Spleen (tissue), 11 donors: ENCODE data around the gene C16orf90. TPM values are rescaled to one million over a fixed set of nuclear protein-coding genes. Genes with fewer than 3 reads are reported as not detected.
A peak's percentile ranks its signal among the peaks of the same experiment; 100 is the strongest.

Experiments
- DNase-seq: peaks from one replicate; pipeline ENCODE4 v3.0.0-alpha.2; 2020
- H3K27ac ChIP-seq, 8 donors: fragments of 200-600 bp; sonication (generic) in 7 of 8; 1 replicate in 4 of 8; 2 replicates in 4 of 8; pipeline versions ENCODE4 v1.5.0 to v1.8.0; 2016 to 2021; ENCODE audit warnings: inconsistent platforms in 4 of 8, mild to moderate bottlenecking in 4 of 8, moderate library complexity in 1 of 8
- H3K27me3 ChIP-seq, 7 donors: fragments of 200-600 bp; sonication (generic) in 6 of 7; replicated peaks in 1 of 7; 1 replicate in 4 of 7; 2 replicates in 3 of 7; pipeline versions ENCODE4 v1.5.0 to v1.8.0; 2016 to 2021; ENCODE audit warnings: inconsistent platforms in 3 of 7, mild to moderate bottlenecking in 1 of 7
- H3K36me3 ChIP-seq, 6 donors: fragments of 200-600 bp; sonication (generic) in 5 of 6; 1 replicate in 4 of 6; 2 replicates in 2 of 6; pipeline versions ENCODE4 v1.5.0 to v1.8.0; 2016 to 2021; ENCODE audit warnings: inconsistent platforms in 2 of 6
- H3K4me1 ChIP-seq, 6 donors: fragments of 200-600 bp; sonication (generic) in 5 of 6; 1 replicate in 3 of 6; 2 replicates in 3 of 6; pipeline versions ENCODE4 v1.5.0 to v1.8.0; 2016 to 2021; ENCODE audit warnings: inconsistent platforms in 3 of 6
- H3K4me3 ChIP-seq, 8 donors: fragments of 200-600 bp; sonication (generic) in 7 of 8; 1 replicate in 4 of 8; 2 replicates in 4 of 8; pipeline versions ENCODE4 v1.5.0 to v1.8.0; 2016 to 2021; ENCODE audit warnings: inconsistent platforms in 4 of 8, mild to moderate bottlenecking in 4 of 8, moderate library complexity in 2 of 8
- H3K9me3 ChIP-seq, 8 donors: fragments of 200-600 bp; sonication (generic) in 7 of 8; 1 replicate in 4 of 8; 2 replicates in 4 of 8; pipeline versions ENCODE4 v1.5.0 to v1.8.0; 2016 to 2021; ENCODE audit warnings: inconsistent platforms in 4 of 8
- POLR2A ChIP-seq, 3 donors: fragments of 450-650 bp; IDR thresholded peaks; one replicate each; pipeline ENCODE4 v1.5.1; 2017; ENCODE audit warnings: antibody characterized with exemption in 3 of 3, mild to moderate bottlenecking in 1 of 3
- POLR2AphosphoS5 ChIP-seq, 3 donors: sonication (generic); formaldehyde crosslinking; IDR thresholded peaks; one replicate each; pipeline ENCODE4 v1.5.1; 2017; ENCODE audit warnings: antibody characterized with exemption in 3 of 3
- WGBS, 5 donors: extraction: QIAGEN DNeasy Blood & Tissue Kit in 3 of 5; methylation state at CpG; one replicate each; pipeline versions ENCODE4 v1.1.5 to v1.1.7; 2013 to 2018; 5-methylcytosine and 5-hydroxymethylcytosine counted together
- intact Hi-C: fragments of 100-400 bp; cut with DNase I; formaldehyde crosslinking; loops from one replicate; pipeline ENCODE4 v1.15.0; 2023; ENCODE audit warnings: low total_unique reads
- polyA plus RNA-seq, 3 donors: library from polyadenylated mRNA; stranded (reverse); fragments of 200-250 nt; gene quantifications; one replicate each; pipeline ENCODE4 v1.2.1, GENCODE V29; 2013
- total RNA-seq, 7 donors: library from RNA; depleted of rRNA in 3 of 7; stranded (reverse); fragments of >200 nt in 3 of 7; fragmentation: NEBNext Ultra II Directional in 4 of 7; extraction: Animal tissue kit (Norgen Biotek cat#: 25700) in 4 of 7; gene quantifications; one replicate each; pipeline versions ENCODE4 v1.1.0 to v1.2.1, GENCODE V29; 2016 to 2021
- TF ChIP-seq, protein P1 (sequence below), 11 experiments: fragments of 200-600 bp in 7 of 11; fragments of 450-650 bp in 4 of 11; sonication (generic) in 4 of 11; IDR thresholded peaks in 8 of 11; conservative IDR thresholded peaks in 3 of 11; 1 replicate in 7 of 11; 2 replicates in 4 of 11; pipeline versions ENCODE4 v1.4.0 to v1.8.0; 2016 to 2021; ENCODE audit warnings: antibody characterized with exemption in 11 of 11, inconsistent platforms in 4 of 11, mild to moderate bottlenecking in 1 of 11
- donor health status: healthy with polysubstance abuse.
- donor health status: DM: no; HTN: no; CAD: no; lungs with moderate emphysema.
- donor health status: DM: no; HTN: no; CAD: no.
- donor health status: Bipolar disorder and iron deficiency.
- donor health status: healthy.
- donor health status: DM: no; HTN: no; CAD: no.
- donor health status: DM: yes; HTN: yes; CAD: no.

The C16orf90 gene
- total and polyA plus RNA-seq, 10 donors: not detected

DNA sequence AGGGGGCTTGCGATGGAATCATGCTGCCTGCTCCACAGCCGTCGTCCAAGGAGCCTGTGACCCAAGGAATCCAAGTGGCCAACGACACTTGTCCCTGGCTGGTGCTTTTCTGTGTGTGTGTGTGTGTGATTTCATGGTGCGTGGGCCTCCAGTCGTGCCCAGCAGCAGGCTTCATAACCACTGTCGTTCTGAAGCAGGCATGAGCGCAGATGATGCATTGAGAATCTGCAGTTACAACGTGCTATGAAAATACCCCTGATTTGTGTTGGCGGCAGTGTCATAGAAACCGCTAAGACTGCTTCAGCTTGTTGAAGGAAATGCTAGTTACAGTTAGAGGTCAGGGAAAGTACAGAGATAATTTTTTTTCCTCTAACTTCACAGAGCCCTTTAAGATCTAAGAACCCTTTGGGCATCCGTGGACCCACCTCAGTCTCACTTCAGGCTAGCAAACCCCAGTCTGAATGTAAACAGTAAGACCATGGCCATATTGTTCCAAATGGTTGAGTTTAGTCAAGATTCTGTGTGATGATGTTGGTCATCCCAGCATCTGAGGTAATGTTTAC, 15.6 kb downstream of the C16orf90 start:
- H3K4me3 ChIP-seq: no peak overlapping the region
- intact Hi-C loops: no loop called here
- peaks cover 0 to 23% (median 9%) of the 10 kb centered on the region in 6 donors for H3K4me1 ChIP-seq
- TF ChIP-seq POLR2A (IDR thresholded peaks at IDR 0.05) (no peak), POLR2AphosphoS5 (IDR thresholded peaks at IDR 0.05) (peak in 1 of 3 donors; percentile 23)
- TF ChIP-seq, protein P1, sequence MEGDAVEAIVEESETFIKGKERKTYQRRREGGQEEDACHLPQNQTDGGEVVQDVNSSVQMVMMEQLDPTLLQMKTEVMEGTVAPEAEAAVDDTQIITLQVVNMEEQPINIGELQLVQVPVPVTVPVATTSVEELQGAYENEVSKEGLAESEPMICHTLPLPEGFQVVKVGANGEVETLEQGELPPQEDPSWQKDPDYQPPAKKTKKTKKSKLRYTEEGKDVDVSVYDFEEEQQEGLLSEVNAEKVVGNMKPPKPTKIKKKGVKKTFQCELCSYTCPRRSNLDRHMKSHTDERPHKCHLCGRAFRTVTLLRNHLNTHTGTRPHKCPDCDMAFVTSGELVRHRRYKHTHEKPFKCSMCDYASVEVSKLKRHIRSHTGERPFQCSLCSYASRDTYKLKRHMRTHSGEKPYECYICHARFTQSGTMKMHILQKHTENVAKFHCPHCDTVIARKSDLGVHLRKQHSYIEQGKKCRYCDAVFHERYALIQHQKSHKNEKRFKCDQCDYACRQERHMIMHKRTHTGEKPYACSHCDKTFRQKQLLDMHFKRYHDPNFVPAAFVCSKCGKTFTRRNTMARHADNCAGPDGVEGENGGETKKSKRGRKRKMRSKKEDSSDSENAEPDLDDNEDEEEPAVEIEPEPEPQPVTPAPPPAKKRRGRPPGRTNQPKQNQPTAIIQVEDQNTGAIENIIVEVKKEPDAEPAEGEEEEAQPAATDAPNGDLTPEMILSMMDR (IDR thresholded peaks at IDR 0.05 in 8 of 11, conservative IDR thresholded peaks at IDR 0.05 in 3 of 11): no peak
- H3K9me3 ChIP-seq: no peaks in the 10 kb centered on the region
- H3K27me3 ChIP-seq: no peaks in the 10 kb centered on the region
- peaks cover 1 to 99% (median 65%) of the 10 kb centered on the region in 6 donors for H3K36me3 ChIP-seq
- H3K27ac ChIP-seq: no peak overlapping the region
- DNase-seq: no peak
- 78 to 89% (median 86%) methylated on average over 12 of the region's 12 CpGs for WGBS, 5 donors

DNA sequence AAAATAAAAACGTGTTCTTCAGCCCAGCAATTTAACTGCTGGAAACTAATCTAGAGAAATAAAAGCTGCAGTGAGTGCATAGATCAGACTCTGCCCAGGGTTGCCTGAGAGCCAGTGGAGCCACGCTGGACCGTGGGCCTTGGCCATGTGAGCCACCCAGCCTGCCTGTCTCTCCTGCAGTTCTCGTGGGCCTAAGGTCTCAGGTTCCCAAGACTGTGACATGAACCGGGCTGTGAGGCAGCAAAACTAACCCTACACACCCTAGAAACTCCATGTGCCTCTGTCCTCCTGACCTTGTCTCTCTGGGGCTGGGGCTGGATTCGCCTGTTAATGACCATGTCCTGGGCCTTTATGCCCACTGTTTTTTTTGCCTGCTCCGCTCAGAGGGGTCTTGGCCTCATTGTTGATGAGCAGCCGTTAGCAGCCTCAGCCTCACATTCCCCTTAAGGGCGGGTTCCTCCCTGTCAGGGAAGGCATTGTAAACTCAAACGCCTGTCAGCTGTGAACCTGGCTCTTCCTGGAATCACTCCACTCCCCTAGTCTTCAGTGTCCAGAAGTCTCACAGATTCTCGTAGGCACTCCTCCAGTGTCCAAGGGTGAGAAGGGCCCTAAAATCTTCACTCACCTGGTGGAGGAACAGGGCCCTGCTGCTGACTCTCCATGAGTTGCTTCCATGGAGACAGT, 16.9 kb downstream of the C16orf90 start:
- TF ChIP-seq POLR2A (IDR thresholded peaks at IDR 0.05) (no peak), POLR2AphosphoS5 (IDR thresholded peaks at IDR 0.05) (no peak)
- TF ChIP-seq, protein P1 (IDR thresholded peaks at IDR 0.05 in 8 of 11, conservative IDR thresholded peaks at IDR 0.05 in 3 of 11): no peak
- WGBS, 5 donors: 87 to 92% (median 89%) methylated on average over 11 of the region's 11 CpGs
- peaks cover 0 to 99% (median 51%) of the 10 kb centered on the region in 6 donors for H3K36me3 ChIP-seq

DNA sequence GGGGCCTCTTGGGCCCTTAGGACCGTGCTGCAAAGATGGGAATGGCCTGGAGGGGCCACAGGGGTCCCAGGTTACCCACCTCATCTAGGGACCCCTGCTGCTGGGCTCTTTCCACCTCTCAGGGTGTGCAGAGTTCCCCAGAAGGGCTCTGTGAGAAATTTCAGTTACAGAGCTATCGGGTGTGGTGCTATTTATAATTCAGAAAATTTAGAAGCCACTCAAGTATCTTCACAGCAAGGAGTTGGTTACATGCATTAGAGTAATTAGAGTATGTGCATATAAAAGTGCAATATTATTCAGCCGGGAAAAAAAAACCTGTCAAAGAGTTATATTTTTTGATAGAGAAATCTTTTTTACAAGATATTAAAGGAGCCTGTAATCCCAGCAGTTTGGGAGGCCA, 18.9 kb downstream of the C16orf90 start:
- Histone ChIP-seq H3K27ac (no peak overlapping the region), H3K36me3 (peaks cover 0 to 99% (median 34%) of the 10 kb centered on the region in 6 donors), H3K4me3 (no peak overlapping the region), H3K27me3 (no peaks in the 10 kb centered on the region), H3K9me3 (peaks cover 0 to 5% (median 0%) of the 10 kb centered on the region in 8 donors), H3K4me1 (peaks cover 0 to 47% (median 22%) of the 10 kb centered on the region in 6 donors)
- intact Hi-C loops: no loop called here
- no peak for DNase-seq
- TF ChIP-seq, protein P1 (IDR thresholded peaks at IDR 0.05 in 8 of 11, conservative IDR thresholded peaks at IDR 0.05 in 3 of 11): no peak
- TF ChIP-seq POLR2AphosphoS5 (IDR thresholded peaks at IDR 0.05): no peak
- no peak for TF ChIP-seq POLR2A (IDR thresholded peaks at IDR 0.05)
- WGBS, 5 donors: 88 to 94% (median 93%) methylated on average over 3 of the region's 3 CpGs

More for the DNA sequence above, 16.9 kb downstream of the C16orf90 start:
- H3K4me1 ChIP-seq: peaks cover 0 to 36% (median 17%) of the 10 kb centered on the region in 6 donors
- no peak overlapping the region for H3K27ac ChIP-seq
- intact Hi-C loops: no loop called here
- peaks cover 0 to under 1% (median 0%) of the 10 kb centered on the region in 8 donors for H3K9me3 ChIP-seq
- H3K4me3 ChIP-seq: no peak overlapping the region
- no peak for DNase-seq
- H3K27me3 ChIP-seq: no peaks in the 10 kb centered on the region
